ENCODE results near the gene TPD52L1. TPM values are rescaled to one million over a fixed set of nuclear protein-coding genes. Genes with fewer than 3 reads are reported as not detected.

Gene TPD52L1
- total and polyA plus RNA-seq, 10 of the 15 experiments (the other 5 are each of a cell fraction or from before 2014, with no cell fraction given): 0.03 to 2.6 (median 0.16) TPM; not detected in 3

GRCh38 chr6:125312950-125313349, 159.4 kb downstream of the TPD52L1 start (continued):
- TF ChIP-seq ZNF274 (IDR thresholded peaks at IDR 0.05; ENCODE audit: insufficient read depth, insufficient read length) (no peak), HCFC1 (IDR thresholded peaks at IDR 0.05; ENCODE audit: low read length) (no peak), RAD51 (IDR thresholded peaks at IDR 0.05) (no peak), RFX5 (IDR thresholded peaks at IDR 0.05; ENCODE audit: low read depth, low read length) (no peak), CBX3 (IDR thresholded peaks at IDR 0.05; ENCODE audit: borderline replicate concordance, low read depth) (no peak), REST (IDR thresholded peaks at IDR 0.05; ENCODE audit: low read depth, low read length) (no peak), MTA2 (IDR thresholded peaks at IDR 0.05; ENCODE audit: low read depth) (no peak), ZBTB4 (CRISPR knock-in tag; IDR thresholded peaks at IDR 0.05) (no peak), GABPA (IDR thresholded peaks at IDR 0.05; ENCODE audit: low read depth) (no peak)

Other genes with a start within 250 kb of the TPD52L1 start
- under 0.01 TPM in 2 replicates for gene RNF217, start 191.3 kb upstream of the TPD52L1 start, total RNA-seq (2014; rRNA removed)
- gene RNF217, start 191.3 kb upstream of the TPD52L1 start, total RNA-seq (2014; rRNA removed; fragmentation: Illumina TruSeq; extraction: Trizol): under 0.01 and 0.04 TPM in 2 replicates
- gene RNF217, start 191.3 kb upstream of the TPD52L1 start, total RNA-seq (2021): 0.05 and 0.37 TPM in 2 replicates
- 11.7 and 14.2 TPM in 2 replicates for gene RNF217, start 191.3 kb upstream of the TPD52L1 start, polyA plus RNA-seq (2011; rRNA removed)
- 0.10 TPM in 1 of 2 replicates, not detected in the other for gene RNF217, start 191.3 kb upstream of the TPD52L1 start, polyA plus RNA-seq (2014; fragmentation: Illumina TruSeq; extraction: Trizol)
- under 1 TPM in 1 of 2 experiments, not detected in 1; under 0.01 TPM for gene RNF217, start 191.3 kb upstream of the TPD52L1 start, polyA plus RNA-seq (2014; fragmentation: Nextera tagmentation; extraction: Ambion mirVana)
- 0.04 and 0.28 TPM in 2 replicates for gene RNF217, start 191.3 kb upstream of the TPD52L1 start, polyA plus RNA-seq (2014; rRNA removed)
- not detected for gene RNF217, start 191.3 kb upstream of the TPD52L1 start, polyA plus RNA-seq (2016; fragmentation: Nextera tagmentation; extraction: Ambion mirVana)
- 59.4 and 65.1 TPM in 2 replicates for gene HDDC2, start 148.2 kb downstream of the TPD52L1 start, total RNA-seq (2014; rRNA removed)
- 61.9 and 64.9 TPM in 2 replicates for gene HDDC2, start 148.2 kb downstream of the TPD52L1 start, total RNA-seq (2014; rRNA removed; fragmentation: Illumina TruSeq; extraction: Trizol)
- 54.5 and 56.7 TPM in 2 replicates for gene HDDC2, start 148.2 kb downstream of the TPD52L1 start, total RNA-seq (2021)
- gene HDDC2, start 148.2 kb downstream of the TPD52L1 start, polyA plus RNA-seq (2011; rRNA removed): 148 and 174 TPM in 2 replicates
- 78.1 and 92.7 TPM in 2 replicates for gene HDDC2, start 148.2 kb downstream of the TPD52L1 start, polyA plus RNA-seq (2014; fragmentation: Illumina TruSeq; extraction: Trizol)
- 100 to 1,000 TPM; 132 to 134 TPM for gene HDDC2, start 148.2 kb downstream of the TPD52L1 start, polyA plus RNA-seq (2014; fragmentation: Nextera tagmentation; extraction: Ambion mirVana)
- 94.5 and 97.7 TPM in 2 replicates for gene HDDC2, start 148.2 kb downstream of the TPD52L1 start, polyA plus RNA-seq (2014; rRNA removed)
- 100 to 1,000 TPM in 1 of 2 experiments, 10 to 100 TPM in 1; 90.9 to 101 TPM for gene HDDC2, start 148.2 kb downstream of the TPD52L1 start, polyA plus RNA-seq (2016; fragmentation: Nextera tagmentation; extraction: Ambion mirVana)

Data from GM12878 (cell line).